Renal pelvis (tissue), 4 donors: ENCODE measurements around the gene CAPZA1. TPM values are rescaled to one million over a fixed set of nuclear protein-coding genes. Genes with fewer than 3 reads are reported as not detected.
A peak's percentile ranks its signal among the peaks of the same experiment; 100 is the strongest.

Source experiments
- DNase-seq: peaks from one replicate; pipeline ENCODE4 v3.0.0-alpha.2; 2013
- polyA plus RNA-seq, 3 donors: library from polyadenylated mRNA; unstranded; fragments of 120-200 nt; gene quantifications; one replicate each; pipeline ENCODE4 v1.2.1, GENCODE V29; 2013; ENCODE audit not compliant: insufficient read length in 3 of 3

The CAPZA1 gene
- polyA plus RNA-seq, 3 donors, result 127 to 128 (median 128) TPM

- no peak for DNase-seq
These were observed 78.2 kb downstream of the CAPZA1 start for GRCh38 chr1:112697781-112698201.

- DNase-seq, result no peak
These were observed 79.0 kb downstream of the CAPZA1 start for GRCh38 chr1:112698366-112699310.

GRCh38 chr1:112699425-112700144, 80.0 kb downstream of the CAPZA1 start:
- DNase-seq, result no peak

GRCh38 chr1:112700290-112701226, 80.9 kb downstream of the CAPZA1 start:
- peak; percentile 93 for DNase-seq

- DNase-seq, result no peak
These were observed 81.8 kb downstream of the CAPZA1 start for GRCh38 chr1:112701227-112702066.

- no peak for DNase-seq
These were observed 82.4 kb downstream of the CAPZA1 start for GRCh38 chr1:112702067-112702395.

GRCh38 chr1:112702420-112703261, 83.0 kb downstream of the CAPZA1 start:
- no peak for DNase-seq

GRCh38 chr1:112703706-112704105, 84.1 kb downstream of the CAPZA1 start:
- no peak for DNase-seq

GRCh38 chr1:112704391-112704933, 84.8 kb downstream of the CAPZA1 start:
- no peak for DNase-seq

- peak; percentile 96 for DNase-seq
These were observed 85.4 kb downstream of the CAPZA1 start for GRCh38 chr1:112704934-112705627.

GRCh38 chr1:112706505-112707220, 87.0 kb downstream of the CAPZA1 start, which contains the start of gene RHOC:
Gene RHOC (minus strand): TSS chr1:112707127. CDS start chr1:112703799, 3,328 bp downstream.
- peak; percentile 72 for DNase-seq

GRCh38 chr1:112707221-112708001, 87.8 kb downstream of the CAPZA1 start:
- peak; percentile 90 for DNase-seq

GRCh38 chr1:112708002-112708448, 88.4 kb downstream of the CAPZA1 start:
- no peak for DNase-seq

- DNase-seq, result no peak
These were observed 88.9 kb downstream of the CAPZA1 start for GRCh38 chr1:112708489-112708888.

- no peak for DNase-seq
These were observed 90.5 kb downstream of the CAPZA1 start for GRCh38 chr1:112710159-112710558.

GRCh38 chr1:112710586-112710985, 91.0 kb downstream of the CAPZA1 start:
- DNase-seq, result no peak

- DNase-seq, result no peak
These were observed 91.4 kb downstream of the CAPZA1 start for GRCh38 chr1:112711041-112711440.
